Activated B cell treated with CpG ODN at 0.5 μM for 24 hours (primary cell): ENCODE results near the gene CAPN7. TPM values are rescaled to one million over a fixed set of nuclear protein-coding genes. Genes with fewer than 3 reads are reported as not detected.

Experiments
- ATAC-seq: fragments of 200-7000 bp; cut with Tn5 transposase; one replicate; pipeline ENCODE4 v1.10.0; 2021; ENCODE audit warnings: low read depth, mild to moderate bottlenecking, moderate library complexity
- CTCF ChIA-PET: fragments of 350-600 bp; sonication (Branson Sonifier 250); formaldehyde crosslinking; loops from one replicate; lab custom pipeline; 2021; ENCODE audit warnings: antibody characterized with exemption; lab: Charles Lee
- POLR2A ChIA-PET: fragments of 350-600 bp; sonication (Branson Sonifier 250); formaldehyde crosslinking; loops from one replicate; lab custom pipeline; 2021; ENCODE audit warnings: antibody characterized with exemption; lab: Charles Lee
- DNase-seq: peaks from one replicate; pipeline ENCODE4 v3.0.0; 2022
- H3K27ac Mint-ChIP-seq: one replicate; pipeline ENCODE4 v1.8.0; 2020; ENCODE audit warnings: mixed read lengths
- H3K27me3 Mint-ChIP-seq: one replicate; pipeline ENCODE4 v1.8.0; 2021; ENCODE audit warnings: mixed read lengths
- H3K36me3 Mint-ChIP-seq: one replicate; pipeline ENCODE4 v1.8.0; 2021; ENCODE audit warnings: low read depth, mixed read lengths
- H3K4me1 Mint-ChIP-seq: one replicate; pipeline ENCODE4 v1.8.0; 2021; ENCODE audit warnings: mixed read lengths
- H3K4me3 Mint-ChIP-seq: one replicate; pipeline ENCODE4 v1.8.0; 2020; ENCODE audit warnings: mild to moderate bottlenecking, mixed read lengths
- H3K9me3 Mint-ChIP-seq: one replicate; pipeline ENCODE4 v1.8.0; 2020; ENCODE audit warnings: mixed read lengths
- intact Hi-C: fragments of 100-400 bp; cut with micrococcal nuclease; formaldehyde crosslinking; loops from one replicate; pipeline ENCODE4 v1.15.1; 2024
- total RNA-seq: library from RNA; stranded (reverse); gene quantifications from 2 replicates; pipeline ENCODE4 v1.2.3, GENCODE V29; 2022
- TF ChIP-seq, protein P1 (sequence below): fragments of 200-600 bp; IDR thresholded peaks from one replicate; pipeline ENCODE4 v1.8.0; 2022; ENCODE audit warnings: antibody characterized with exemption, mild to moderate bottlenecking

Gene CAPN7
- total RNA-seq, 1 donor from 2014 or later: 45.1 TPM

DNA sequence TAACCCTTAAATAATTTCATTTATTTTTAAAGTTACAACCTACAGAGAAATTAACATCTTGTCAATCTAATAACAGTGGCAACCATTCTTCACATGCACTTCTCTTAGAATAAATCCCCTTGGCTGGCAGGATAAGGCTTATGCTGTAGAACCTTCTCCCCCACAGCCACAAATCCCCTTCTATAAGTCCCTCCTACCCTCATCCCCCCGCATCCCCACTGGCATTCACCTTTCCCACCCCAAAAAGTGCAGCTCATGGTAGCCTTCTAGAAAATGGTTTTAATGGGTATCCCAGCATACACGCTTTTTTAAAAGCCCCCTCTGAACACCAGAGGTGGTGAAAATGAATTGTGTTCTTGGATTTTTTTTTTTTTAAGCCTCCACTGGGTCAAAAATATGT lies 49.2 kb downstream of the CAPN7 start:
- H3K27me3 Mint-ChIP-seq: no peaks in the 10 kb centered on the region
- no peaks in the 10 kb centered on the region for H3K9me3 Mint-ChIP-seq
- H3K36me3 Mint-ChIP-seq: peaks cover 94% of the 10 kb centered on the region
- H3K4me3 Mint-ChIP-seq: no peak overlapping the region
- TF ChIP-seq, protein P1, sequence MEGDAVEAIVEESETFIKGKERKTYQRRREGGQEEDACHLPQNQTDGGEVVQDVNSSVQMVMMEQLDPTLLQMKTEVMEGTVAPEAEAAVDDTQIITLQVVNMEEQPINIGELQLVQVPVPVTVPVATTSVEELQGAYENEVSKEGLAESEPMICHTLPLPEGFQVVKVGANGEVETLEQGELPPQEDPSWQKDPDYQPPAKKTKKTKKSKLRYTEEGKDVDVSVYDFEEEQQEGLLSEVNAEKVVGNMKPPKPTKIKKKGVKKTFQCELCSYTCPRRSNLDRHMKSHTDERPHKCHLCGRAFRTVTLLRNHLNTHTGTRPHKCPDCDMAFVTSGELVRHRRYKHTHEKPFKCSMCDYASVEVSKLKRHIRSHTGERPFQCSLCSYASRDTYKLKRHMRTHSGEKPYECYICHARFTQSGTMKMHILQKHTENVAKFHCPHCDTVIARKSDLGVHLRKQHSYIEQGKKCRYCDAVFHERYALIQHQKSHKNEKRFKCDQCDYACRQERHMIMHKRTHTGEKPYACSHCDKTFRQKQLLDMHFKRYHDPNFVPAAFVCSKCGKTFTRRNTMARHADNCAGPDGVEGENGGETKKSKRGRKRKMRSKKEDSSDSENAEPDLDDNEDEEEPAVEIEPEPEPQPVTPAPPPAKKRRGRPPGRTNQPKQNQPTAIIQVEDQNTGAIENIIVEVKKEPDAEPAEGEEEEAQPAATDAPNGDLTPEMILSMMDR: no peak
- ATAC-seq (no peak), DNase-seq (no peak)
- H3K4me1 Mint-ChIP-seq: no peaks in the 10 kb centered on the region
- ChIA-PET CTCF (interaction anchor here (0.6 to 1.6 kb wide), 3 partner anchors 13 to 147 kb away, joined by 4 to 5 read pairs (median 4); no protein-coding TSS in a partner anchor), POLR2A (interaction anchor here (0.5 kb wide), 1 partner anchor 9 kb away, joined by 5 read pairs; no protein-coding TSS in a partner anchor)
- intact Hi-C loops: no loop called here
- H3K27ac Mint-ChIP-seq: peak overlapping the region; percentile 56

GRCh38 chr3:15256861-15257341 lies 50.9 kb downstream of the CAPN7 start:
- ChIA-PET CTCF (interaction anchor here (0.6 to 1.3 kb wide), 3 partner anchors 61 to 156 kb away, joined by 3 to 4 read pairs (median 3); no protein-coding TSS in a partner anchor), POLR2A (no interaction called here)
- DNase-seq (no peak), ATAC-seq (no peak)
- TF ChIP-seq, protein P1: no peak
- Mint-ChIP-seq H3K27me3 (no peaks in the 10 kb centered on the region), H3K4me1 (no peaks in the 10 kb centered on the region), H3K36me3 (peaks cover 95% of the 10 kb centered on the region), H3K9me3 (no peaks in the 10 kb centered on the region), H3K27ac (peak overlapping the region; percentile 30), H3K4me3 (no peak overlapping the region)
- intact Hi-C loops: no loop called here

- ATAC-seq: no peak
- Mint-ChIP-seq H3K27me3 (no peaks in the 10 kb centered on the region), H3K36me3 (peaks cover 86% of the 10 kb centered on the region), H3K4me3 (no peak overlapping the region), H3K27ac (peak overlapping the region; percentile 30), H3K4me1 (peaks cover 5% of the 10 kb centered on the region), H3K9me3 (no peaks in the 10 kb centered on the region)
- intact Hi-C loops: no loop called here
- no peak for DNase-seq
- TF ChIP-seq, protein P1: no peak
- CTCF ChIA-PET: interaction anchor here (0.9 to 3.0 kb wide), 2 partner anchors 9 to 146 kb away, joined by 3 to 11 read pairs; no protein-coding TSS in a partner anchor
- POLR2A ChIA-PET: interaction anchor here (0.7 kb wide), 1 partner anchor 9 kb away, joined by 3 read pairs; no protein-coding TSS in a partner anchor
Measured at GRCh38 chr3:15258720-15259119, 52.7 kb downstream of the CAPN7 start.

DNA sequence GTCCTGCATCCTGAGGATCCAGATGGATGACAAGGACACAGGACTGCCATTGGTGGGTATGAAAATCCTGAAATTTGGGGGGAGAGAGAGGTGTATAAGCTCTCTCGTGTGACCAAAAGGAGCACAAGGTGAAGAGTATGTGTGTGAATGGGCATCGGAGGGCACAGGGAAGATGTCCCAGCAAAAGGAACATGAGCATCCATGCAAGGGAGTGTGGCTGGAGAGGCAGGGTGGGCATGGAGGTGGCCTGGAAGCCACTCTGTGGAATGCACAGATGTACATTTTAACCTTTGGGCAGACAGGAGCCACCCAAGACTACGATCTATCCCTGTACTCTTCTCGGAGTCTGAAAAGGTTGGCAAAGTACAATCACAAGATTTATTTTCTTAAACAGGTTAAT lies 54.5 kb downstream of the CAPN7 start:
- Mint-ChIP-seq H3K36me3 (peaks cover 78% of the 10 kb centered on the region), H3K9me3 (no peaks in the 10 kb centered on the region), H3K27ac (no peak overlapping the region), H3K4me1 (peaks cover 21% of the 10 kb centered on the region), H3K27me3 (no peaks in the 10 kb centered on the region), H3K4me3 (no peak overlapping the region)
- ATAC-seq (no peak), DNase-seq (no peak)
- intact Hi-C loops: no loop called here
- POLR2A ChIA-PET: no interaction called here
- CTCF ChIA-PET: interaction anchor here (0.9 to 3.0 kb wide), 3 partner anchors 19 to 145 kb away, joined by 3 to 11 read pairs (median 3); no protein-coding TSS in a partner anchor
- TF ChIP-seq, protein P1: no peak

DNA sequence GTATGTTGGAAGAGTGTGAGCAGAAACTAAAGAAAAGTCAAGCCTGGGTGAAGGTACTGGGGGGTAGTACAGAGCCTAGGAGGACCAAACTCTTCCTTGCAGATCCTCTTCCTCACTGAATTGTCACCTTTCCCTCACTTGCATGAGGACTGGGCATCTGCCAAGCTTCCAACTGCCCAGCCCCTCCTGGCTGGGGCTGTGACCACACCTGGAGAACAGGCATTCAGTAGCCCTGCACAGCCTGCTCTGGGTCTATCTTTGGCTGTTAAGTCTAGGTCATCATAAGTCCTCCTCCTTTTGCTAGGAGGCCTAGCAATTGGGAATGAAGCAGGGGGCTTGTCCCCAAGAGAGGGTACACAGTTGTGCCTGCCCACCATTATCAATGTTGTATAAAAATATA lies 55.2 kb downstream of the CAPN7 start:
- ChIA-PET CTCF (no interaction called here), POLR2A (no interaction called here)
- H3K36me3 Mint-ChIP-seq: peaks cover 76% of the 10 kb centered on the region
- H3K9me3 Mint-ChIP-seq: no peaks in the 10 kb centered on the region
- intact Hi-C loops: no loop called here
- no peak for ATAC-seq
- peak overlapping the region; percentile 13 for H3K27ac Mint-ChIP-seq
- no peak for DNase-seq
- TF ChIP-seq, protein P1: no peak
- H3K4me3 Mint-ChIP-seq: no peak overlapping the region
- no peaks in the 10 kb centered on the region for H3K27me3 Mint-ChIP-seq
- H3K4me1 Mint-ChIP-seq: peaks cover 28% of the 10 kb centered on the region
